ENCODE measurements around the gene GRIK4.

GRIK4 gene

GRCh38 chr11:120797143-120797542 is 285.6 kb downstream of the GRIK4 start:
- POLR2A ChIA-PET, result no interaction called here
- no peak for TF ChIP-seq CTCF (IDR thresholded peaks at IDR 0.05; ENCODE audit: insufficient read depth, low read length, missing control alignments)
- CTCF ChIA-PET, result no interaction called here
- H3K4me3 ChIP-seq (ENCODE audit: low read depth, low read length), result no peak overlapping the region
- DNase-seq (ENCODE audit: low read depth, low spot score), result no peak

GRCh38 chr11:120798854-120799253 is 287.3 kb downstream of the GRIK4 start:
- H3K4me3 ChIP-seq (ENCODE audit: low read depth, low read length), result no peak overlapping the region
- ChIA-PET CTCF (interaction anchor here (0.7 kb wide), 1 partner anchor 288 kb away, joined by 3 read pairs; no protein-coding TSS in a partner anchor), POLR2A (no interaction called here)
- no peak for TF ChIP-seq CTCF (IDR thresholded peaks at IDR 0.05; ENCODE audit: insufficient read depth, low read length, missing control alignments)
- DNase-seq (ENCODE audit: low read depth, low spot score), result no peak

GRCh38 chr11:120800206-120800605 is 288.7 kb downstream of the GRIK4 start:
- H3K4me3 ChIP-seq (ENCODE audit: low read depth, low read length), result no peak overlapping the region
- no peak for DNase-seq (ENCODE audit: low read depth, low spot score)
- CTCF ChIA-PET, result no interaction called here
- POLR2A ChIA-PET, result no interaction called here
- TF ChIP-seq CTCF (IDR thresholded peaks at IDR 0.05; ENCODE audit: insufficient read depth, low read length, missing control alignments), result no peak

- ChIA-PET CTCF (interaction anchor here (0.7 to 3.8 kb wide), 19 partner anchors 8 to 318 kb away, joined by 3 to 18 read pairs (median 4); partner anchors contain the start of genes GRIK4 and TBCEL), POLR2A (no interaction called here)
- no peak overlapping the region for H3K4me3 ChIP-seq (ENCODE audit: low read depth, low read length)
- TF ChIP-seq CTCF (IDR thresholded peaks at IDR 0.05; ENCODE audit: insufficient read depth, low read length, missing control alignments), result peak; percentile 82
- no peak for DNase-seq (ENCODE audit: low read depth, low spot score)
These were observed 290.5 kb downstream of the GRIK4 start for GRCh38 chr11:120801801-120802689.

- CTCF ChIA-PET, result interaction anchor here (1.1 kb wide), 1 partner anchor 296 kb away, joined by 4 read pairs; no protein-coding TSS in a partner anchor
- POLR2A ChIA-PET, result no interaction called here
- no peak overlapping the region for H3K4me3 ChIP-seq (ENCODE audit: low read depth, low read length)
- DNase-seq (ENCODE audit: low read depth, low spot score), result no peak
- TF ChIP-seq CTCF (IDR thresholded peaks at IDR 0.05; ENCODE audit: insufficient read depth, low read length, missing control alignments), result no peak
These were observed 294.5 kb downstream of the GRIK4 start for GRCh38 chr11:120805960-120806555.

All from AG04449 (cell line).